GM12873 (cell line): Measurements from ENCODE around the gene ADGRE1.

Source experiments
- TF ChIP-seq, protein P1 (sequence below): IDR thresholded peaks from 2 replicates; pipeline ENCODE4 v1.5.1; 2012; ENCODE audit warnings: low read depth, mild to moderate bottlenecking, moderate library complexity, low read length, control low read depth; ENCODE audit not compliant: insufficient read depth; ENCODE audit errors: missing control alignments

ADGRE1 gene

DNA sequence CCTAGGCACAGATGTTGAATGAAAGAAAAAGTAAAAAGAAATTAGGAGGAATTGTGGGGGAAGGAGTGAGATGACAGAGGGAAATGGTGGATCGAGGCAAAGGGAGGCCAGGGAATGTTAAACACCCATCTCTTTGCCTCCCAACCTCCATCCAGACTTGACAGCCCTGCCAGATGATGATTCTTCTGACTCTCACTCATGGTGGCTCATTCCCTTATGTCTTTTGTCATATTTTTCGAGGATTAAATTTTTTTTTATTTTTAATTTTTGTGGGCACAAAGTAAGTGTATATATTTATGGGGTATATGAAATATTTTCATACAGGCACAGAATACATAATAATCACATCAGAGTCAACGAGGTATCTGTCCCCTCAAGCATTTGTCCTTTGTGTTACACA, 42.8 kb downstream of the ADGRE1 start:
- TF ChIP-seq, protein P1, sequence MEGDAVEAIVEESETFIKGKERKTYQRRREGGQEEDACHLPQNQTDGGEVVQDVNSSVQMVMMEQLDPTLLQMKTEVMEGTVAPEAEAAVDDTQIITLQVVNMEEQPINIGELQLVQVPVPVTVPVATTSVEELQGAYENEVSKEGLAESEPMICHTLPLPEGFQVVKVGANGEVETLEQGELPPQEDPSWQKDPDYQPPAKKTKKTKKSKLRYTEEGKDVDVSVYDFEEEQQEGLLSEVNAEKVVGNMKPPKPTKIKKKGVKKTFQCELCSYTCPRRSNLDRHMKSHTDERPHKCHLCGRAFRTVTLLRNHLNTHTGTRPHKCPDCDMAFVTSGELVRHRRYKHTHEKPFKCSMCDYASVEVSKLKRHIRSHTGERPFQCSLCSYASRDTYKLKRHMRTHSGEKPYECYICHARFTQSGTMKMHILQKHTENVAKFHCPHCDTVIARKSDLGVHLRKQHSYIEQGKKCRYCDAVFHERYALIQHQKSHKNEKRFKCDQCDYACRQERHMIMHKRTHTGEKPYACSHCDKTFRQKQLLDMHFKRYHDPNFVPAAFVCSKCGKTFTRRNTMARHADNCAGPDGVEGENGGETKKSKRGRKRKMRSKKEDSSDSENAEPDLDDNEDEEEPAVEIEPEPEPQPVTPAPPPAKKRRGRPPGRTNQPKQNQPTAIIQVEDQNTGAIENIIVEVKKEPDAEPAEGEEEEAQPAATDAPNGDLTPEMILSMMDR, result no peak

DNA sequence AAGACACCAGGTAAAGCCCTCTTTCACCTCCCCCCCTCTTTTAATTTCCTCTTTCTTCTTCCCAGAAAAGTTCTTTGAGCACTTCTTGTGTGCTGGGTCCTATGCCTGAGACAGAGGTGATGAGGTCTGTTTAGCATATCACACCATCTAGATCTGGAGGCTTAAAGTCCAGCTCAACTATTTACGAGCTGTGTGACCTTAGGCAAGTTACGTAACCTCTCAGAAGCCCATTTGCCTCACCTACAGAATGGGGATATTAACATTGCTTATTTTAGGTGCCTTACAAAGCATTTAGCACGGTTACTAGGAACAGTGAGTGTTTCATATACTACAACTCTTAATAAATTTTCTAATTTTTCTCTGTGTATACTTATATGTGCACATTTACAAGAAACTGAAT, 47.7 kb downstream of the ADGRE1 start:
- TF ChIP-seq, protein P1, result no peak

DNA sequence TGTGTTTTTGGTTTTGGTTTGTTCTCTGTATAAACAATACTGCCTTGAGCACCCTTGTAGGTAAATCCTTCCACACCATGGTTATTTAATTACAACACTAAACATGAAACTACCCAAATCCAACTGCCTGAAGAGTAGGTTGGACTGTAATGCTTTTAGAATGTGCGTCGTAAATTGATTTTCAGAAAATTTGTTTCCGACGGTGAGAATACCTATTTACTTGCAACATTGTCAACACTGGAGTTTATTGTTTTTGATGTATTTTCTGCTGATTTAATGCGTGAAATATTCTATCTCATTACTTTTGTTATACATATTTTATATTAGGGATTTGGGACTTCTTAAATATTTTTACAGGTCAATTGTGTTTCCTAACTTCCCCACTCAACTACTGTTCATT, 48.2 kb downstream of the ADGRE1 start:
- TF ChIP-seq, protein P1, result no peak

DNA sequence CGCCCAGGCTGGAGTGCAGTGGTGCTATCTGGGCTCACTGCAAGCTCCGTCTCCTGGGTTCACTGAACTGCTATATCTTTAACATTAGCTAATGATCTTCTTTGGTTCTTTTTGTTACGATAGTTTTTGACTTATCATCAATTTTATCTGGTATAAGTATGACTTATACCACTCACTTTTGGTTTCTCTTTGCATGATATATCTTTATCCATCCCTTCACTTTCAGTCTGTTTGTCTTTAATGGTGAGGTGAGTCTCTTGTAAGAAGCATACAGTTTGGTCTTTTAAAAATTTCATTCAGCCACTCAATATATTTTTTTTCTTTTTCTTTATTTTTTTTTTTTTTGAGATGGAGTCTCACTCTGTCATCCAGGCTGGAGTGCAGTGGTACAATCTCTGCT, 58.4 kb downstream of the ADGRE1 start:
- TF ChIP-seq, protein P1, result no peak

DNA sequence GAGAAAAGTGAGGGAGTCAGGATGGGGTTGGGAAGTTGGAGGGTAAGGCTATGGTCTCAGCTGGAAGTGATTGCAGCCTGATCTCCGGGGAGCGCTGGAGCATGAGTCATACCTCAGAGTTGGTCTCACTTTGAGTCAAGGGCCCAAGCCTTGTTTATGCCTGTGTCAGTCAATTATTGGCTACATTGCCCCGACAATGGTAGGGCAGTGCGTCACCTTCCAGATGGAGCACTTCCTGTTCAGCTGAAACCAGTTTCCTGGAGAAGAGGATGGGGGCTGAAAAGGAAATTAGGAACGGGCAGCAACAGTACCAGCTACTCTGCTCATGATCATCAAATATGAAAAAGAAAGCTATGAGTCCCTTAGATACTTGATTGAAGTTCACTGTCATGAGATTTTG, 60.4 kb downstream of the ADGRE1 start:
- TF ChIP-seq, protein P1, result no peak

DNA sequence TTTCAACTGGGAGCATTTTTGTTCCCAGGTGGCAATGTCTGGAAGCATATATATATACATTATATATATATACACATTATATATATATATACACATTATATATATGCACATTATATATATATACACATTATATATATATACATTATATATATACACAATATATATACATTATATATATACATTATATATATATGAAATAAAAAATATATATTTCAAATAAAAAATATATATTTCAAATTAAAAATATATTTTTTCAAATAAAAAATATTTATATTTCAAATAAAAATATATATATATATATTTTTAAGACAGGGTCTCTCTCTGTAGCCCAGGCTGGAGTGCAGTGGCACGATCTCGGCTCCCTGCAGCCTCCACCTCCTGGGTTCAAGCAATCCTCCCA, 61.5 kb downstream of the ADGRE1 start:
- TF ChIP-seq, protein P1, result no peak

DNA sequence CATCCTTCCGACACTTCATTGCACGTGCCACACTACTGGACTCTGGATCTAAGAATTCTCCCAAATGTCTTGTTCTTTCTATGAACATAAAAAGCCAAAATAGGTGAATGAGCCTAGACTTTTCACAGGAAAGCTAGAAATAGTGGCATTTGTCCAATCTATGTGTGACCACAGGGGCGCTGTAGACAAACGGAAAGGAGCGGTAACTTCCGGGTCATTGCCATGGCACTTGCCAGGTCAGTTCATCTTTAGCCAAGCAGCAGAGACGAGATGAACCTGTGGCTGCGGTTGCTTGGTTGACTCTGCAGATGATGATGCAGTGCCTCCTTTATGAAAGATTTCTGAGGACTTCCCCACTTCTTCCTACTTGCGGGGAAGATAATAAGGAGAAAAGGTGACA, 65.6 kb downstream of the ADGRE1 start:
- TF ChIP-seq, protein P1, result no peak

DNA sequence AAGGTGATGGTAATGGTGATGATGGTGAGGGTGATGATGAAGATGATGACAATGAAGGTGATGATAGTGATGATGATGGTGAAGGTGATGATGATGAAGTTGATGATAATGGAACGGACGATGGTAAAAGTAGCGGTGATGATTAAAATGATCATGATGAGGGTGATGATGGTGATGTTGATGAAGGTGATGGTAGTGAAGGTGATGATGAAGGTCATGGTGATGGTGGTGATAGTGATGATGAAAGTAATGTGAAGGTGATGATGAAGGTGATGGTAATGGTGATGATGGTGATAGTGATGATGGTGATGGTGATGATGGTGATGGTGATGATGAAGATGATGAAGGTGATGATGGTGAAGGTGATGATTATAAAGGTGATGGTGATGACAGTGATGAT, 67.7 kb downstream of the ADGRE1 start:
- TF ChIP-seq, protein P1, result no peak
